H9 (cell line): ENCODE data around the gene TCEAL9. TPM values are rescaled to one million over a fixed set of nuclear protein-coding genes. Genes with fewer than 3 reads are reported as not detected.

Source experiments
- DNase-seq: peaks from one replicate; pipeline ENCODE4 v3.0.0-alpha.2; 2017
- H2AFZ ChIP-seq: one replicate; pipeline ENCODE4 v1.6.1; 2013; ENCODE audit warnings: mild to moderate bottlenecking, low read length, control low read depth, moderate library complexity
- H2AK5ac ChIP-seq: 2 replicates; pipeline ENCODE4 v1.6.1; 2013; ENCODE audit warnings: low read length, control low read depth, mixed read lengths; ENCODE audit not compliant: insufficient read length
- H2BK120ac ChIP-seq: one replicate; pipeline ENCODE4 v1.6.1; 2013; ENCODE audit warnings: low read depth, mild to moderate bottlenecking, low read length, control low read depth, inconsistent platforms; ENCODE audit not compliant: poor library complexity, severe bottlenecking
- H2BK12ac ChIP-seq: 2 replicates; pipeline ENCODE4 v1.6.1; 2013; ENCODE audit warnings: low read length, control low read depth, mixed read lengths, low read depth; ENCODE audit not compliant: insufficient read length
- H2BK15ac ChIP-seq: 2 replicates; pipeline ENCODE4 v1.6.1; 2013; ENCODE audit warnings: low read depth, low read length, control low read depth
- H2BK20ac ChIP-seq: one replicate; pipeline ENCODE4 v1.6.1; 2013; ENCODE audit warnings: low read depth, mild to moderate bottlenecking, low read length, control low read depth, inconsistent platforms; ENCODE audit not compliant: poor library complexity, severe bottlenecking
- H2BK5ac ChIP-seq: 2 replicates; pipeline ENCODE4 v1.6.1; 2013; ENCODE audit warnings: low read length, control low read depth, mixed read lengths; ENCODE audit not compliant: insufficient read length
- H3K14ac ChIP-seq: 2 replicates; pipeline ENCODE4 v1.6.1; 2013; ENCODE audit warnings: low read length, control low read depth; ENCODE audit not compliant: insufficient read depth
- H3K18ac ChIP-seq: 2 replicates; pipeline ENCODE4 v1.6.1; 2013; ENCODE audit warnings: low read depth, mild to moderate bottlenecking, mixed read lengths, low read length, control low read depth; ENCODE audit not compliant: insufficient read length
- H3K23ac ChIP-seq: 2 replicates; pipeline ENCODE4 v1.6.1; 2013; ENCODE audit warnings: low read length, control low read depth, mixed read lengths, low read depth; ENCODE audit not compliant: insufficient read length
- H3K23me2 ChIP-seq: 2 replicates; pipeline ENCODE4 v1.6.1; 2013; ENCODE audit warnings: low read depth, mild to moderate bottlenecking, mixed read lengths, low read length, control low read depth; ENCODE audit not compliant: insufficient read length, poor library complexity, severe bottlenecking
- H3K27ac ChIP-seq: 2 replicates; pipeline ENCODE4 v1.5.1; 2013; ENCODE audit warnings: low read length, control low read depth, mixed read lengths, low read depth; ENCODE audit not compliant: insufficient read length
- H3K27me3 ChIP-seq: 2 replicates; pipeline ENCODE4 v1.6.1; 2013; ENCODE audit warnings: low read length, control low read depth, inconsistent platforms; ENCODE audit not compliant: insufficient read depth
- H3K4ac ChIP-seq: 2 replicates; pipeline ENCODE4 v1.6.1; 2013; ENCODE audit warnings: low read depth, mild to moderate bottlenecking, control low read depth, inconsistent platforms, low read length, moderate library complexity
- H3K4me1 ChIP-seq: 2 replicates; pipeline ENCODE4 v1.6.1; 2013; ENCODE audit warnings: low read length, control low read depth, inconsistent platforms; ENCODE audit not compliant: insufficient read depth
- H3K4me2 ChIP-seq: 2 replicates; pipeline ENCODE4 v1.6.1; 2013; ENCODE audit warnings: low read length, control low read depth, mixed read lengths; ENCODE audit not compliant: insufficient read length, insufficient read depth
- H3K56ac ChIP-seq: 2 replicates; pipeline ENCODE4 v1.6.1; 2013; ENCODE audit warnings: low read depth, mild to moderate bottlenecking, mixed read lengths, low read length, control low read depth; ENCODE audit not compliant: insufficient read length
- H3K79me1 ChIP-seq: 2 replicates; pipeline ENCODE4 v1.6.1; 2013; ENCODE audit warnings: low read depth, mild to moderate bottlenecking, moderate library complexity, low read length, control low read depth, inconsistent platforms; ENCODE audit not compliant: insufficient read depth, poor library complexity, severe bottlenecking
- H3K79me2 ChIP-seq: 2 replicates; pipeline ENCODE4 v1.6.1; 2013; ENCODE audit warnings: low read length, control low read depth, inconsistent platforms; ENCODE audit not compliant: insufficient read depth
- H3K9ac ChIP-seq: 2 replicates; pipeline ENCODE4 v1.6.1; 2013; ENCODE audit warnings: low read length, control low read depth, mixed read lengths; ENCODE audit not compliant: insufficient read length; ENCODE audit errors: extremely low read depth
- H3K9me3 ChIP-seq: one replicate; pipeline ENCODE4 v1.6.1; 2013; ENCODE audit warnings: low read depth, low read length, inconsistent platforms; ENCODE audit not compliant: control insufficient read depth
- H3T11ph ChIP-seq: one replicate; pipeline ENCODE4 v1.6.1; 2013; ENCODE audit warnings: mild to moderate bottlenecking, low read length, control low read depth, inconsistent platforms
- H4K20me1 ChIP-seq: one replicate; pipeline ENCODE4 v1.6.1; 2013; ENCODE audit not compliant: control insufficient read depth, insufficient read length, insufficient read depth
- H4K5ac ChIP-seq: 2 replicates; pipeline ENCODE4 v1.6.1; 2013; ENCODE audit warnings: low read depth, mild to moderate bottlenecking, mixed read lengths, low read length, control low read depth; ENCODE audit not compliant: insufficient read length
- H4K8ac ChIP-seq: replicated peaks from 2 replicates; pipeline ENCODE4 v1.6.1; 2013; ENCODE audit warnings: low read length, control low read depth, mixed read lengths, low read depth; ENCODE audit not compliant: insufficient read length
- H4K91ac ChIP-seq: 2 replicates; pipeline ENCODE4 v1.6.1; 2013; ENCODE audit warnings: low read depth, mild to moderate bottlenecking, moderate library complexity, mixed read lengths, low read length, control low read depth; ENCODE audit not compliant: insufficient read length
- H3K27ac Mint-ChIP-seq, 3 experiments: 2 replicates in 2 of 3; 3 replicates in 1 of 3; pipeline ENCODE4 v1.8.0; 2020 to 2021; ENCODE audit warnings: mixed read lengths in 3 of 3, mild to moderate bottlenecking in 1 of 3, moderate library complexity in 1 of 3
- H3K27me3 Mint-ChIP-seq: 2 replicates; pipeline ENCODE4 v1.8.0; 2021; ENCODE audit warnings: low read depth, mild to moderate bottlenecking, moderate library complexity, mixed read lengths
- H3K36me3 Mint-ChIP-seq, 3 experiments: 2 replicates in 2 of 3; 3 replicates in 1 of 3; pipeline ENCODE4 v1.8.0; 2020 to 2021; ENCODE audit warnings: low read depth in 3 of 3, mixed read lengths in 3 of 3; ENCODE audit not compliant: insufficient read depth in 1 of 3
- H3K4me1 Mint-ChIP-seq, 2 experiments: 2 replicates each; pipeline ENCODE4 v1.8.0; 2020; ENCODE audit warnings: mixed read lengths in 2 of 2
- H3K4me3 Mint-ChIP-seq, 2 experiments: 2 replicates in 1 of 2; 3 replicates in 1 of 2; pipeline ENCODE4 v1.8.0; 2020 to 2021; ENCODE audit warnings: mild to moderate bottlenecking in 2 of 2, mixed read lengths in 2 of 2, moderate library complexity in 1 of 2
- H3K9me3 Mint-ChIP-seq, 2 experiments: 2 replicates in 1 of 2; 3 replicates in 1 of 2; pipeline ENCODE4 v1.8.0; 2020; ENCODE audit warnings: mild to moderate bottlenecking in 2 of 2, mixed read lengths in 2 of 2, moderate library complexity in 1 of 2
- CTCF ChIP-seq: fragments of 200-600 bp; sonication (generic); conservative IDR thresholded peaks from 3 replicates; pipeline ENCODE4 v1.8.0; 2021; ENCODE audit warnings: antibody characterized with exemption, mild to moderate bottlenecking
- WGBS: extraction: QIAGEN DNeasy Blood & Tissue Kit; methylation state at CpG from one replicate; pipeline ENCODE4 v1.1.7; 2013; ENCODE audit warnings: missing lambda C conversion rate, low lambda C conversion rate, mixed read lengths; ENCODE audit not compliant: insufficient read length; ENCODE audit errors: extremely low coverage; 5-methylcytosine and 5-hydroxymethylcytosine counted together
- total RNA-seq: library from RNA; stranded (reverse); gene quantifications from 2 replicates; pipeline ENCODE4 v1.2.1, GENCODE V29; 2021

TCEAL9 gene
- total RNA-seq, 1 experiment from 2014 or later = 30.5 TPM

GRCh38 chrX:103363046-103363445 is 6.7 kb downstream of the TCEAL9 start:
- H3K4me2 ChIP-seq = no peak overlapping the region
- no peak overlapping the region for H3K4ac ChIP-seq
- no peak overlapping the region for H4K91ac ChIP-seq
- Mint-ChIP-seq H3K36me3 (peaks cover 0 to 7% (median 5%) of the 10 kb centered on the region in 3 experiments; a peak in 2 of 7 replicates), H3K4me1 (peaks cover 19 to 21% of the 10 kb centered on the region in 2 experiments), H3K4me3 (no peak overlapping the region), H3K27me3 (no peaks in the 10 kb centered on the region), H3K9me3 (peaks cover 0 to 69% of the 10 kb centered on the region in 2 experiments; a peak in 2 of 5 replicates), H3K27ac (no peak overlapping the region)
- H4K8ac ChIP-seq = no peak overlapping the region
- no peak overlapping the region for H3K56ac ChIP-seq
- no peak for TF ChIP-seq CTCF
- no peak for DNase-seq
- H3T11ph ChIP-seq = no peak overlapping the region
- no peaks in the 10 kb centered on the region for H3K27me3 ChIP-seq
- no peak overlapping the region for H2AK5ac ChIP-seq
- H3K9ac ChIP-seq = no peak overlapping the region
- H3K18ac ChIP-seq = no peak overlapping the region
- H2BK120ac ChIP-seq = no peak overlapping the region
- H4K20me1 ChIP-seq = no peaks in the 10 kb centered on the region
- no peak overlapping the region for H3K14ac ChIP-seq
- no peak overlapping the region for H2BK5ac ChIP-seq
- no peaks in the 10 kb centered on the region for H3K79me2 ChIP-seq
- no peaks in the 10 kb centered on the region for H3K9me3 ChIP-seq
- H2BK20ac ChIP-seq = no peak overlapping the region
- H2BK15ac ChIP-seq = no peak overlapping the region
- no peaks in the 10 kb centered on the region for H3K79me1 ChIP-seq
- H3K4me1 ChIP-seq = peaks cover 9% of the 10 kb centered on the region; the same call in 1 of the 2 replicates
- no peak overlapping the region for H3K27ac ChIP-seq
- H3K23ac ChIP-seq = no peak overlapping the region
- no peaks in the 10 kb centered on the region for H3K23me2 ChIP-seq
- WGBS = no CpG with 5 or more reads among the region's 2 CpGs
- H4K5ac ChIP-seq = no peak overlapping the region
- no peak overlapping the region for H2AFZ ChIP-seq
- no peak overlapping the region for H2BK12ac ChIP-seq
